ENCODE results near the gene SLC17A2.

GRCh38 chr6:25939593-25939992 is 9.1 kb upstream of the SLC17A2 start:
- TF ChIP-seq POLR2A (IDR thresholded peaks at IDR 0.05) = no peak
- TF ChIP-seq CTCF (IDR thresholded peaks at IDR 0.05) = no peak

All from ovary (tissue), 3 donors.